SK-N-SH (cell line): ENCODE results near the gene RET.

Experiments used
- CTCF ChIP-seq: fragments of 200-600 bp; sonication (generic); IDR thresholded peaks from 2 replicates; pipeline ENCODE4 v1.6.1; 2017; ENCODE audit warnings: antibody characterized with exemption, mild to moderate bottlenecking, moderate library complexity
- EP300 ChIP-seq, 2 experiments: IDR thresholded peaks; 2 replicates each; pipeline versions ENCODE4 v1.4.0 to v1.6.1; 2012; ENCODE audit warnings: borderline replicate concordance in 1 of 2, low read depth in 1 of 2, low read length in 1 of 2
- FOXJ3 ChIP-seq: sonication (generic); formaldehyde crosslinking; IDR thresholded peaks from 2 replicates; pipeline ENCODE4 v1.5.1; 2020; ENCODE audit warnings: mild to moderate bottlenecking, missing genetic modification reagents
- NFIC ChIP-seq: IDR thresholded peaks from 2 replicates; pipeline ENCODE4 v1.4.0; 2012; ENCODE audit warnings: borderline replicate concordance
- NRF1 ChIP-seq: IDR thresholded peaks from 2 replicates; pipeline ENCODE4 v1.6.1; 2012; ENCODE audit warnings: low read depth, mild to moderate bottlenecking, low read length
- POLR2AphosphoS5 ChIP-seq: IDR thresholded peaks from 2 replicates; pipeline ENCODE4 v1.6.1; 2012; ENCODE audit warnings: low read depth, low read length
- RAD21 ChIP-seq: IDR thresholded peaks from 2 replicates; pipeline ENCODE4 v1.6.1; 2012; ENCODE audit warnings: mild to moderate bottlenecking, low read length
- REST ChIP-seq: IDR thresholded peaks from 2 replicates; pipeline ENCODE4 v1.6.1; 2012; ENCODE audit warnings: mild to moderate bottlenecking, low read depth, low read length, moderate library complexity
- SMC3 ChIP-seq: IDR thresholded peaks from 2 replicates; pipeline ENCODE4 v1.6.1; 2012; ENCODE audit warnings: low read depth, low read length, improper control_type of control experiment
- TAF1 ChIP-seq: IDR thresholded peaks from 2 replicates; pipeline ENCODE4 v1.6.1; 2012; ENCODE audit warnings: low read depth, mild to moderate bottlenecking, low read length, moderate library complexity, borderline replicate concordance
- USF2 ChIP-seq: fragments of 150-350 bp; IDR thresholded peaks from 2 replicates; pipeline ENCODE4 v1.6.1; 2017; ENCODE audit warnings: antibody characterized with exemption, low read length, low read depth, borderline replicate concordance
- YY1 ChIP-seq: IDR thresholded peaks from 2 replicates; pipeline ENCODE4 v1.4.0; 2012; ENCODE audit warnings: low read depth, mild to moderate bottlenecking

GRCh38 chr10:43044448-43044921 is 32.4 kb upstream of the RET start:
- TF ChIP-seq EP300 (IDR thresholded peaks at IDR 0.05; ENCODE audit: borderline replicate concordance in 1 of 2, low read depth in 1 of 2, low read length in 1 of 2) (no peak), REST (no peak), YY1 (no peak), CTCF (no peak), FOXJ3 (CRISPR knock-in tag) (no peak), TAF1 (no peak), NRF1 (no peak), RAD21 (no peak), USF2 (no peak), SMC3 (no peak), POLR2AphosphoS5 (no peak), NFIC (no peak)
